Large intestine (tissue), 3 donors: ENCODE results near the gene ARF6. TPM values are rescaled to one million over a fixed set of nuclear protein-coding genes. Genes with fewer than 3 reads are reported as not detected.

Source experiments
- DNase-seq, 2 donors: peaks; one replicate each; pipeline versions ENCODE4 v3.0.0 to v3.0.0-alpha.2; 2013
- H3K27ac ChIP-seq: one replicate; pipeline ENCODE4 v1.5.1; 2013; ENCODE audit warnings: low read length
- H3K27me3 ChIP-seq: 2 replicates; pipeline ENCODE4 v1.6.1; 2013; ENCODE audit warnings: low read length; ENCODE audit not compliant: control insufficient read depth, insufficient read depth
- H3K36me3 ChIP-seq: 2 replicates; pipeline ENCODE4 v1.6.1; 2013; ENCODE audit warnings: low read length; ENCODE audit not compliant: control insufficient read depth, insufficient read depth
- H3K4me1 ChIP-seq: one replicate; pipeline ENCODE4 v1.6.1; 2013; ENCODE audit warnings: low read length; ENCODE audit not compliant: control insufficient read depth, insufficient read depth
- H3K4me3 ChIP-seq: one replicate; pipeline ENCODE4 v1.5.1; 2013; ENCODE audit warnings: low read length
- H3K9me3 ChIP-seq: one replicate; pipeline ENCODE4 v1.6.1; 2013; ENCODE audit warnings: mild to moderate bottlenecking, low read depth, low read length, moderate library complexity; ENCODE audit not compliant: control insufficient read depth
- WGBS: methylation state at CpG from one replicate; pipeline ENCODE4 v1.1.5; 2013; ENCODE audit warnings: low lambda C conversion rate; ENCODE audit not compliant: insufficient coverage; 5-methylcytosine and 5-hydroxymethylcytosine counted together
- polyA plus RNA-seq: library from polyadenylated mRNA; unstranded; fragments of 120-200 nt; gene quantifications from one replicate; pipeline ENCODE4 v1.2.1, GENCODE V29; 2013

The ARF6 gene
- polyA plus RNA-seq, 1 donor: 77.2 TPM

DNA sequence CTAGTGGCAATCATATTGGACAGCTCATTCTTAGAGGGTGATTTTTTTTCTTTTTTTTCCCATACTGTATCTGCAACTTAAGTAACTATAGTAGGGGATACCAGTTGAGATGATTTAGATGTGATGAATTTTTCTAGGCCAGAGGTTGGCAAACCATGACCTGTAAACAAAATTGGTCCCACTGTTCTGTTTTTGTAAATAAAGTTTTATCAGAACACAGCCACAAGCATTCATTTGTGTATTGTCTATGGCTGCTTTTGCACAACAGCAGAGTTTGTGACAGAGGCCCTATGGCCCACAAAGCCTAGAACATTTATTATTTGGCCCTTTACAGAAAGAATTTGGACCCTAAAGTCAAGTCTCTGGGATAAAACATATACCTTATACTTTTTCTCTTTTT, 11.4 kb downstream of the ARF6 start:
- H3K27ac ChIP-seq: no peak overlapping the region

DNA sequence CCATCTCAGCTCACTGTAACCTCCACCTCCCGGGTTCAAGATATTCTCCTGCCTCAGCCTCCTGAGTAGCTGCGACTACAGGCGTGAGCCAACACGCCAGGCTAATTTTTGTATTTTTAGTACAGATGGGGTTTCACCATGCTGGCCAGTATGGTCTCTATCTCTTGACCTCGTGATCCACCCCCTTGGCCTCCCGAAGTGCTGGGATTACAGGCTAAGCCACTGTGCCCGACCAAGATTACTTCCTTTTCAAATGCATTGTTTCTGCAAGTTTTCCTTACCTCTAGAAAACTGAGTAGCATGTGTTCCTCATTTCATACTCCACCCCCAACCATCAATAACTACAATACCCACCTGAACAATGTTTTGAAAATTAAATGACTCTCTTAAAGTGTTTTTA, 13.1 kb downstream of the ARF6 start:
- no peak overlapping the region for H3K27ac ChIP-seq
- DNase-seq: no peak
- no peaks in the 10 kb centered on the region for H3K4me1 ChIP-seq
- WGBS: no CpG with 5 or more reads among the region's 7 CpGs
- no peaks in the 10 kb centered on the region for H3K27me3 ChIP-seq
- H3K4me3 ChIP-seq: no peak overlapping the region
- no peaks in the 10 kb centered on the region for H3K36me3 ChIP-seq
- no peaks in the 10 kb centered on the region for H3K9me3 ChIP-seq

More for the DNA sequence above, 11.4 kb downstream of the ARF6 start:
- H3K36me3 ChIP-seq: no peaks in the 10 kb centered on the region
- no peak overlapping the region for H3K4me3 ChIP-seq
- no peaks in the 10 kb centered on the region for H3K9me3 ChIP-seq
- no peaks in the 10 kb centered on the region for H3K4me1 ChIP-seq
- no peaks in the 10 kb centered on the region for H3K27me3 ChIP-seq
- DNase-seq: no peak

DNA sequence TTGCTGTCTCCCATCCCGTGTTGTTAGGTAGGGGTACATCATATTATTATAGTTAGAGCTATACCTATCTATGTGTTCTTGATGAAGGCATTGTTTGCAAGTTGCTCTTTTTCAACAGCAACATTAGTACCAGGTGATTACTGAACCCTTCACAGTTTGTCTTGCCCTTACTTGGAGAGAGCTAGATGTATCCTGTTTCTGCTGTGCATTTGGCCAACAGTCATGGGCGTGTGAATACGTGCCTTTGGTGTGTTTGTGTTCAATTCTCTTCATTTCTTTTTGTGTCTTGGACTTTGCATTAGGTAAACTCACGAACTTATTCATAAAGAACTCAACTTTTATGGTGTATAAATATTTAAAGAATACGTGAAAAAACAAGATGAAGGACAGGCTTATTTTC, 14.3 kb downstream of the ARF6 start:
- no peak overlapping the region for H3K4me3 ChIP-seq
- no peak overlapping the region for H3K27ac ChIP-seq
- no peaks in the 10 kb centered on the region for H3K9me3 ChIP-seq
- H3K36me3 ChIP-seq: no peaks in the 10 kb centered on the region
- no peaks in the 10 kb centered on the region for H3K27me3 ChIP-seq
- WGBS: 31% methylated on average over 3 of the region's 5 CpGs
- DNase-seq: no peak
- no peaks in the 10 kb centered on the region for H3K4me1 ChIP-seq

DNA sequence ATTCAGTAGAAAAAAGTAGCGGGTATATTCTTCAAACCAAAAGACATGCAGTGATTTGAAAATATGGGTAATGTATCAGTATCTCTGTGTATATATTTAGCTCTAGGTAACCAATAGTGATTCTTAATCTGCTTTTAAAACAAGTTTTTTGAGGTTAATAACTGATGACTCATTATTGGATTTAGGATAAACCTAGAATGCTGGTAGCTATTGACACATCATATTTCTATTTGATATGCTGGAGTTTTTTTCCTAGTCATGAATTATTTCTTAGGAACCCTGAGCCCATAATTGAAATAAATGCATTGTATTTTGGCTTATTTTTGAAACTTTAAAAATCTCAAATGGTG, 15.5 kb downstream of the ARF6 start:
- WGBS: no CpG with 5 or more reads among the region's 1 CpG
- Histone ChIP-seq H3K27ac (no peak overlapping the region), H3K27me3 (no peaks in the 10 kb centered on the region), H3K9me3 (no peaks in the 10 kb centered on the region), H3K4me3 (no peak overlapping the region), H3K4me1 (no peaks in the 10 kb centered on the region), H3K36me3 (no peaks in the 10 kb centered on the region)
- DNase-seq: no peak

DNA sequence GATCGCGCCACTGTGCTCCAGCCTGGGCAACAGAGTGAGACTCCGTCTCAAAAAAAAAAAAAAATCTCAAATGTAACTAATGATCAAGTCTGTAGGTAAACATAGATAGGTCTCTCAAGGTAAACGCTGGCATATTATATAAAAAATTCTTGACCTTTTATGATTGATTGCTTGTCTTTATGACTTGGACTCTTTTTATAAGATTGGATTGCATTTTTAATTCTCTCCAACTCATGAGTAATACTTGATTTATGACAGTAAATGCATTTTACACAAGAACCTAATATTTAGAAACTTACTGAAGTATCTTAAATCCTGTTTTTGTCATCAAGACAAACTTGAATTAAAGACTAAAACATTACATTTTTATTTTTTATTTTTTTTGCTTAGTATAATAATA, 16.1 kb downstream of the ARF6 start:
- Histone ChIP-seq H3K4me3 (no peak overlapping the region), H3K27me3 (no peaks in the 10 kb centered on the region), H3K27ac (no peak overlapping the region), H3K36me3 (no peaks in the 10 kb centered on the region), H3K4me1 (no peaks in the 10 kb centered on the region), H3K9me3 (no peaks in the 10 kb centered on the region)
- no peak for DNase-seq
- WGBS: no CpG with 5 or more reads among the region's 4 CpGs

DNA sequence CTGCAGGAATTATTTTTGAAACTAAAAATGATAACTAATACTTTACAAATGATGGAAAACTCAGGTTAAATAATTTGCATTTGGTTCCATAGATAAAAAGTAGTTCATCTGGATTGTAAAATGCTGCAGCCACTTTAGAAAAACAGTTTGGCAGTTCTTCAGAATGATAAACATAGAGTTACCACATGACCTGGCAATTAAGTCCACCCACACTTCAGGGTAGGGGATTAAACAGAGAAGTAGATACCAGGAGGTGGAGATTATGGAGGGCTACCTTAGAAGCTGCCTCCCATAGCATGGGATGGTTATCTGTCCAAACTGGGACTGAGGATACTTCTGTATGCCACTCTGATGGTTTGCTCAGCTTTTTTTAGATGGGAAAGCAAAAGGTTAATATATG, 22.2 kb downstream of the ARF6 start:
- peaks cover 3% of the 10 kb centered on the region for H3K9me3 ChIP-seq
- no peak overlapping the region for H3K4me3 ChIP-seq
- peaks cover 8% of the 10 kb centered on the region for H3K4me1 ChIP-seq
- peak in 1 of 2 donors; percentile 43 for DNase-seq
- no peak overlapping the region for H3K27ac ChIP-seq
- H3K36me3 ChIP-seq: no peaks in the 10 kb centered on the region
- no peaks in the 10 kb centered on the region for H3K27me3 ChIP-seq

DNA sequence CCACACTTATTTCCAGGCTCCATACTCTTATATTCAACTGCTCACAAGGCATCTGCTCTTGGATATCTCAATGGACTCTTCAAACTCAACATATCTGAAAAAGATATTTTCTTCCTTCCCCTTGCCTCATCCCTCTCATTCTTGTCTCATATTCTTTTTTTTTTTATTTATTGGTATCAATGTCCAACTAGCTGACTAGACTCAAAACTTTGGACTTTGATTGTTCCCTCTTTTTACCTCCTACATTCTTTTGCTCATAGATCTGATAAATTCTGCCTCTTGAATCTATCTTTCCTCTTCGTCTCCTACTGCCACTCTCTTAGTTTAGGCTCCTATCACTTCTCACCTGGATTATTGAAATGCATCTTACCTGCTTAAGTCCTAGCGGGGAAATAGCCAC, 25.8 kb downstream of the ARF6 start:
- Histone ChIP-seq H3K4me1 (peaks cover 12% of the 10 kb centered on the region), H3K9me3 (peaks cover 3% of the 10 kb centered on the region), H3K27ac (peak overlapping the region; percentile 56), H3K36me3 (no peaks in the 10 kb centered on the region), H3K27me3 (no peaks in the 10 kb centered on the region), H3K4me3 (no peak overlapping the region)
- DNase-seq: peak; percentile 54 to 79
- WGBS: 25% methylated on average over 1 of the region's 2 CpGs

DNA sequence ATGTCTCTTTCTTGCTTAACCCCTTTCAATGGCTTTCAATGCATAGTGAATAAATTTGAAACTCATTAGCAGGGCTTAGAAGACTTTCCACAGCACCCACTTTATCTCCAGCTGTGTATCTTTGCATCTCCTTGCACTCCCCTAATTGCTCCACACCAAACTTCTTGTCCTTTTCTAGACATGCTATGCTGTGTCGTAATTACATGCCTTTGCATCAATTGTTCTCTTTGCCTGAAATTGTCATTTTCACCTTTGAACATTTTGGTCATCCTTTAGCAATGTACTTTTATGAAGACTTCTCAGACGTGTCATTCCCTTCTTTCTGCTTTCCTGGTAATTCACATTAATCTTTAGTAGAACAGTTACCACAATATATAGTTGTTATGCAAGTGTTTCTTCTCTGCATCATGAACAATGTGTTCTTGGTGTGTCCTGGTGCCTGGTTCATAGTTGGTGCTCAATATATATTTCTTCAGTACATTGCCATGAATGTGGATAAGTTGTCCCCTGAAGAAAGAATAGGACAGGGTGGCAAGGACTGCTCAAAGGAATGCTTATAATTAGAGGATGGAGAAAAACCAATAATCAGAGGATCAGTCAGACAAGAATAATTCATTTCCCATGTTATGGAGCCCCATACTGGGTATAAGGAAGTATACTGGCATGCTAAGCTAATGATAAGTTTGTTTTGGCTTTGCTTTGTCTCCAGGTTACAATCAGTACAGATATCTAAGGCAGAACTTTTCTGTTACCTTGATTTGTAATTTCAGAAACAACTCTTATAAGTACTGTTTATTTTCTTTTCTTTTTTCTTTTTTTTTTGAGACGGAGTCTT, 27.2 kb downstream of the ARF6 start:
- Histone ChIP-seq H3K4me1 (peaks cover 12% of the 10 kb centered on the region), H3K36me3 (no peaks in the 10 kb centered on the region), H3K4me3 (no peak overlapping the region), H3K27me3 (no peaks in the 10 kb centered on the region), H3K9me3 (peaks cover 3% of the 10 kb centered on the region), H3K27ac (peak overlapping the region; percentile 56)
- 40% methylated on average over 1 of the region's 3 CpGs for WGBS
- peak; percentile 57 to 82 for DNase-seq

DNA sequence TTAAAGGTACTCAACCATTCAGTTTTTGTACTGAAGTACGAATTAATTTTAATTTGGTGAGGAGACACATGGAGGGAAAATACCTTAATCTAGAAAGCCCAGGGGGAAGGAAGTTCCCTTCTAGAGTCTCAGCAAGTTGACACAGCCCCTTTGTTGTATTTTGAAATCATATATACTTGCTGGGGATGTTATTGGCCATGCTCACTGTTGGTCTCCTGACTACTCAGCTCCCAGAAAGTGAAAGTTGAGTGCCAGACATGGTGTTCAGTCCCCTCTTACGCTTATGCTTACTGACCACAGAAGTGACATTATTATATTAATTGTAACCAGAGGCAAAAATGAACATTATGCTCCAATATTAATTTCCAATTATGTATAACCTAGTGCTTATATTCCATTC, 28.1 kb downstream of the ARF6 start:
- WGBS: 100% methylated on average over 1 of the region's 2 CpGs
- Histone ChIP-seq H3K27ac (peak overlapping the region; percentile 14), H3K27me3 (no peaks in the 10 kb centered on the region), H3K36me3 (no peaks in the 10 kb centered on the region), H3K4me3 (no peak overlapping the region), H3K4me1 (peaks cover 12% of the 10 kb centered on the region), H3K9me3 (peaks cover 3% of the 10 kb centered on the region)
- DNase-seq: no peak

DNA sequence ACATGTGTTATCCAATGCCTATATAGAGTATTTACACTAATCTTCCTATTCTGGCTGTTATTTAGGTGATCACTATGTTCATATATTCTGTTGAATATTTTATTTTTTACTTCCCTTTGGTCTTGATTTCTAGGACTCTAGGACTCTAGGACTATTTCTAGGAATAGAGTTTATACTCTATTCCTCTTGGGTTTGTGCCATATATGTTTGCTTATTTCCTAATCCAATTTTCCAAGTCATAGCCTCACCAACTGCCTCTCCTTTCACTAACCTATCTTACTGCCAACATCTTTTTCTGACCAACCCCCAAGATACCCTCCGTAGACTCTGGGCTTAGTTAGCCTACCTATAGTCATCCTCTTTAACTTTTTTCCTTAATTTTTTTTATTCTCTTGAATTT, 28.5 kb downstream of the ARF6 start:
- H3K27ac ChIP-seq: no peak overlapping the region
- no peak for DNase-seq
- no peaks in the 10 kb centered on the region for H3K27me3 ChIP-seq
- H3K36me3 ChIP-seq: no peaks in the 10 kb centered on the region
- peaks cover 3% of the 10 kb centered on the region for H3K9me3 ChIP-seq
- H3K4me3 ChIP-seq: no peak overlapping the region
- no CpG with 5 or more reads among the region's 1 CpG for WGBS
- peaks cover 12% of the 10 kb centered on the region for H3K4me1 ChIP-seq

DNA sequence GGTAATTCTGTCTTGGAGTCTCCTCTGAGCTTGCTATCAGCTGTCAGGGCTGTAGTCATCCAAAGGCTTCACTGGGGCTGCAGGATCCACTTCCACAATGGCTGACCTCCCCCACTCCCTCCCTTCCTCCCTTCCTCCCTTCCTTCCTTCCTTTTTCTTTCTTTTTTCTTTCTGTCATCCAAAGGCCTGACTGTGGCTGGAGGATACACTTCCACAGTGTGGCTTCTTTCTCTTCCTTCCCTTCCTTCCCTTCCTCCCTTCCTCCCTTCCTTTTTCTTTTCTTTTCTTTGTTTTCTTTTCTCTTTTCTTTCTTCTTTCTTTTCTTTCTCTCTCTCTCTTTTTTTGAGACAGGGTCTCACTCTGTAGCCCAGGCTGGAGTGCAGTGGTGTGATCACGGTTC, 30.6 kb downstream of the ARF6 start:
- Histone ChIP-seq H3K27me3 (no peaks in the 10 kb centered on the region), H3K36me3 (no peaks in the 10 kb centered on the region), H3K4me1 (peaks cover 10% of the 10 kb centered on the region), H3K4me3 (no peak overlapping the region), H3K9me3 (peaks cover 3% of the 10 kb centered on the region), H3K27ac (no peak overlapping the region)
- no peak for DNase-seq
- no CpG with 5 or more reads among the region's 1 CpG for WGBS
